H1 (cell line): ENCODE measurements around the gene IFITM10. TPM values are rescaled to one million over a fixed set of nuclear protein-coding genes. Genes with fewer than 3 reads are reported as not detected.

Source experiments
- CTCF ChIA-PET: fragments of 300-600 bp; sonication (Branson Sonifier 250); formaldehyde crosslinking; loops from one replicate; lab custom pipeline; 2021; ENCODE audit not compliant: partially characterized antibody; lab: Charles Lee
- POLR2A ChIA-PET: fragments of 300-600 bp; sonication (Branson Sonifier 250); formaldehyde crosslinking; loops from one replicate; lab custom pipeline; 2021; ENCODE audit warnings: inconsistent platforms; ENCODE audit not compliant: partially characterized antibody; lab: Charles Lee
- DNase-seq, 2 experiments: peaks; one replicate each; pipeline versions ENCODE4 v3.0.0 to v3.0.0-alpha.2; 2010 to 2022; ENCODE audit warnings: low spot score in 2 of 2, low read depth in 1 of 2, mixed read lengths in 1 of 2
- FAIRE-seq: peaks from 2 replicates; lab custom pipeline; 2011; peaks lifted over from hg19 to GRCh38; lab: Jason Lieb, UNC
- H2AFZ ChIP-seq: 2 replicates; pipeline ENCODE4 v1.8.1; 2012; ENCODE audit warnings: low read length, inconsistent platforms
- H2AK5ac ChIP-seq: 2 replicates; pipeline ENCODE4 v1.6.1; 2013; ENCODE audit warnings: low read depth, low read length
- H2BK120ac ChIP-seq: replicated peaks from 2 replicates; pipeline ENCODE3; 2013; ENCODE audit warnings: low read depth, low read length, inconsistent platforms
- H2BK12ac ChIP-seq: 2 replicates; pipeline ENCODE4 v1.6.1; 2013; ENCODE audit warnings: low read depth, low read length
- H2BK15ac ChIP-seq: 2 replicates; pipeline ENCODE4 v1.6.1; 2013; ENCODE audit warnings: low read length
- H2BK20ac ChIP-seq: 2 replicates; pipeline ENCODE4 v1.6.1; 2013; ENCODE audit warnings: low read length
- H2BK5ac ChIP-seq: 2 replicates; pipeline ENCODE4 v1.6.1; 2013; ENCODE audit warnings: low read depth, low read length
- H3K14ac ChIP-seq: 2 replicates; pipeline ENCODE4 v1.6.1; 2013; ENCODE audit warnings: inconsistent platforms; ENCODE audit not compliant: insufficient read length
- H3K18ac ChIP-seq: 2 replicates; pipeline ENCODE4 v1.6.1; 2013; ENCODE audit warnings: low read length; ENCODE audit errors: extremely low read depth
- H3K23ac ChIP-seq: 2 replicates; pipeline ENCODE4 v1.6.1; 2013; ENCODE audit warnings: inconsistent platforms; ENCODE audit not compliant: insufficient read length
- H3K23me2 ChIP-seq: 2 replicates; pipeline ENCODE4 v1.6.1; 2013; ENCODE audit warnings: low read depth, low read length
- H3K27ac ChIP-seq: 2 replicates; pipeline ENCODE4 v1.6.1; 2011; ENCODE audit warnings: low read depth, low read length, inconsistent platforms
- H3K27me3 ChIP-seq, 4 experiments: replicated peaks in 1 of 4; 1 replicate in 1 of 4; 2 replicates in 3 of 4; pipeline versions ENCODE4 v1.6.1 to v1.8.1; 2011 to 2013; ENCODE audit warnings: low read length in 3 of 4, mild to moderate bottlenecking in 3 of 4, inconsistent platforms in 2 of 4, mixed read lengths in 2 of 4, moderate library complexity in 1 of 4; ENCODE audit not compliant: control insufficient read depth in 3 of 4, insufficient read depth in 3 of 4; ENCODE audit errors: extremely low read depth in 1 of 4
- H3K36me3 ChIP-seq, 4 experiments: 2 replicates each; pipeline versions ENCODE4 v1.6.1 to v1.8.1; 2011 to 2013; ENCODE audit warnings: mild to moderate bottlenecking in 4 of 4, low read length in 3 of 4, moderate library complexity in 2 of 4, control low read depth in 1 of 4, inconsistent platforms in 1 of 4; ENCODE audit not compliant: insufficient read depth in 4 of 4, control insufficient read depth in 2 of 4
- H3K4ac ChIP-seq: replicated peaks from 2 replicates; pipeline ENCODE3; 2013; ENCODE audit warnings: low read length, low read depth, mixed read lengths, inconsistent platforms; ENCODE audit not compliant: insufficient read length
- H3K4me1 ChIP-seq, 4 experiments: replicated peaks in 1 of 4; 1 replicate in 1 of 4; 2 replicates in 3 of 4; pipeline versions ENCODE4 v1.6.1 to v1.8.1; 2011 to 2013; ENCODE audit warnings: low read length in 3 of 4, inconsistent platforms in 2 of 4, mixed read lengths in 1 of 4; ENCODE audit not compliant: insufficient read depth in 4 of 4, control insufficient read depth in 3 of 4
- H3K4me2 ChIP-seq, 2 experiments: 2 replicates each; pipeline versions ENCODE4 v1.6.1 to v1.8.1; 2011 to 2013; ENCODE audit warnings: low read depth in 2 of 2, low read length in 2 of 2, control low read depth in 1 of 2, inconsistent platforms in 1 of 2, mild to moderate bottlenecking in 1 of 2; ENCODE audit not compliant: insufficient read depth in 1 of 2
- H3K4me3 ChIP-seq, 4 experiments: fragments of 200-600, 300-600 bp in 1 of 4; sonication (generic), shearing (Covaris generic), sonication (Bioruptor Twin) in 1 of 4; 2 replicates each; pipeline versions ENCODE4 v1.5.1 to v1.8.1; 2011 to 2016; ENCODE audit warnings: low read length in 4 of 4, low read depth in 3 of 4, control low read depth in 2 of 4, inconsistent platforms in 2 of 4, mild to moderate bottlenecking in 2 of 4, mixed read lengths in 1 of 4, moderate library complexity in 1 of 4; ENCODE audit not compliant: insufficient read depth in 2 of 4; ENCODE audit errors: extremely low read depth in 1 of 4
- H3K56ac ChIP-seq: replicated peaks from 2 replicates; pipeline ENCODE3; 2013; ENCODE audit warnings: low read depth, mild to moderate bottlenecking, mixed read lengths, low read length, inconsistent platforms; ENCODE audit not compliant: insufficient read length
- H3K79me1 ChIP-seq: 2 replicates; pipeline ENCODE4 v1.6.1; 2013; ENCODE audit warnings: low read depth, low read length, control low read depth
- H3K79me2 ChIP-seq, 2 experiments: 2 replicates each; pipeline versions ENCODE4 v1.6.1 to v1.8.1; 2012 to 2013; ENCODE audit warnings: low read length in 2 of 2, mild to moderate bottlenecking in 2 of 2, inconsistent platforms in 1 of 2; ENCODE audit not compliant: insufficient read depth in 2 of 2, control insufficient read depth in 1 of 2
- H3K9ac ChIP-seq, 4 experiments: replicated peaks in 1 of 4; 1 replicate in 1 of 4; 2 replicates in 3 of 4; pipeline versions ENCODE4 v1.6.1 to v1.8.1; 2011 to 2013; ENCODE audit warnings: low read depth in 3 of 4, low read length in 3 of 4, control low read depth in 2 of 4, mild to moderate bottlenecking in 2 of 4, moderate library complexity in 2 of 4, inconsistent platforms in 1 of 4; ENCODE audit errors: extremely low read depth in 1 of 4
- H3K9me3 ChIP-seq, 2 experiments: 2 replicates each; pipeline versions ENCODE4 v1.6.1 to v1.8.1; 2012 to 2013; ENCODE audit warnings: mild to moderate bottlenecking in 2 of 2, moderate library complexity in 2 of 2, control low read depth in 1 of 2, inconsistent platforms in 1 of 2, low read depth in 1 of 2, low read length in 1 of 2, mixed read lengths in 1 of 2; ENCODE audit not compliant: insufficient read depth in 2 of 2
- H4K20me1 ChIP-seq, 2 experiments: replicated peaks in 1 of 2; 2 replicates each; pipeline versions ENCODE3 to v1.8.1; 2011 to 2013; ENCODE audit warnings: inconsistent platforms in 2 of 2, low read length in 2 of 2, mild to moderate bottlenecking in 1 of 2; ENCODE audit not compliant: insufficient read depth in 2 of 2, control insufficient read depth in 1 of 2
- H4K5ac ChIP-seq: 2 replicates; pipeline ENCODE4 v1.6.1; 2013; ENCODE audit warnings: low read length, low read depth, mixed read lengths, inconsistent platforms; ENCODE audit not compliant: insufficient read length
- H4K8ac ChIP-seq: 2 replicates; pipeline ENCODE4 v1.8.0; 2013; ENCODE audit warnings: mild to moderate bottlenecking, moderate library complexity, low read length, inconsistent platforms; ENCODE audit not compliant: insufficient read depth; ENCODE audit errors: extremely low read depth
- H4K91ac ChIP-seq: replicated peaks from 2 replicates; pipeline ENCODE3; 2013; ENCODE audit warnings: low read length, mixed read lengths, inconsistent platforms; ENCODE audit not compliant: insufficient read length
- BCL11A ChIP-seq, 2 experiments: IDR thresholded peaks; one replicate each; pipeline ENCODE4 v1.6.1; 2011; ENCODE audit warnings: low read depth in 2 of 2, low read length in 2 of 2, mild to moderate bottlenecking in 2 of 2
- EZH2 ChIP-seq: fragments of 200-600 bp; sonication (generic); IDR thresholded peaks from 2 replicates; pipeline ENCODE4 v1.7.1; 2012; ENCODE audit warnings: low read depth, mild to moderate bottlenecking, moderate library complexity, low read length, inconsistent platforms; ENCODE audit not compliant: severe bottlenecking
- MAX ChIP-seq: IDR thresholded peaks from 2 replicates; pipeline ENCODE4 v1.6.1; 2012; ENCODE audit warnings: inconsistent platforms
- PHF8 ChIP-seq: fragments of 200-600 bp; sonication (generic); conservative IDR thresholded peaks from 2 replicates; pipeline ENCODE4 v1.7.1; 2012; ENCODE audit warnings: low read depth, mild to moderate bottlenecking, inconsistent platforms, low read length, moderate library complexity
- POU5F1 ChIP-seq: IDR thresholded peaks from 2 replicates; pipeline ENCODE4 v1.6.1; 2011; ENCODE audit warnings: low read depth, mild to moderate bottlenecking, low read length, moderate library complexity
- RNF2 ChIP-seq: fragments of 200-900, 300-1000 bp; sonication (generic); IDR thresholded peaks from 2 replicates; pipeline ENCODE4 v1.7.1; 2016; ENCODE audit warnings: borderline replicate concordance, low read depth, mild to moderate bottlenecking, antibody characterized with exemption, low read length; ENCODE audit not compliant: poor library complexity, severe bottlenecking; ENCODE audit errors: missing control alignments
- RXRA ChIP-seq: IDR thresholded peaks from 2 replicates; pipeline ENCODE4 v1.6.1; 2011; ENCODE audit warnings: low read depth, mild to moderate bottlenecking, low read length, moderate library complexity; ENCODE audit not compliant: insufficient read depth
- SP4 ChIP-seq: IDR thresholded peaks from 2 replicates; pipeline ENCODE4 v1.6.1; 2012; ENCODE audit warnings: low read length, inconsistent platforms
- TAF7 ChIP-seq: optimal IDR thresholded peaks from 2 replicates; pipeline ENCODE3; 2011; ENCODE audit warnings: low read depth, mild to moderate bottlenecking, inconsistent platforms, low read length, moderate library complexity, borderline replicate concordance
- YY1 ChIP-seq: IDR thresholded peaks from 2 replicates; pipeline ENCODE4 v1.6.1; 2011; ENCODE audit warnings: low read depth, mild to moderate bottlenecking, low read length
- WGBS, 2 experiments: shearing (Covaris generic) in 1 of 2; methylation state at CpG; one replicate each; pipeline versions ENCODE4 v1.1.6 to v1.1.7; 2013 to 2015; ENCODE audit warnings: low lambda C conversion rate in 2 of 2, mixed read lengths in 2 of 2, inconsistent platforms in 1 of 2, low coverage in 1 of 2, missing lambda C conversion rate in 1 of 2; ENCODE audit not compliant: insufficient replicate concordance in 2 of 2, insufficient coverage in 1 of 2, insufficient read length in 1 of 2; ENCODE audit errors: extremely low coverage in 1 of 2, missing lambda C conversion rate in 1 of 2; 5-methylcytosine and 5-hydroxymethylcytosine counted together
- polyA plus RNA-seq, 7 experiments: library from polyadenylated mRNA; depleted of rRNA in 3 of 7; stranded (reverse) in 5 of 7; unstranded in 2 of 7; fragments of >200 nt in 5 of 7; fragments of 200-250 nt in 2 of 7; gene quantifications; 1 replicate in 5 of 7; 2 replicates in 1 of 7; 4 replicates in 1 of 7; pipeline versions ENCODE4 v1.2.1 to v1.2.3, GENCODE V29; 2011 to 2013; ENCODE audit warnings: missing spikeins in 2 of 7, mixed read lengths in 2 of 7
- total RNA-seq: library from RNA; stranded (reverse); fragmentation: NEBNext Ultra II Directional; extraction: Animal tissue kit (Norgen Biotek cat#: 25700); gene quantifications from 2 replicates; pipeline ENCODE4 v1.2.1, GENCODE V29; 2021

IFITM10 gene
- total and polyA plus RNA-seq, 2 of the 8 experiments (the other 6 are each of a cell fraction or from before 2014, with no cell fraction given): 0.08 to 0.22 TPM

GRCh38 chr11:1691878-1692707 is 58.3 kb downstream of the IFITM10 start:
- Histone ChIP-seq H2BK12ac (no peak overlapping the region; the same call in 1 of the 2 replicates), H3K23me2 (no peaks in the 10 kb centered on the region; the same call in 1 of the 2 replicates), H3K4me2 (no peak overlapping the region), H3K4ac (no peak overlapping the region), H2BK15ac (no peak overlapping the region), H2BK20ac (no peak overlapping the region), H3K9me3 (no peaks in the 10 kb centered on the region), H3K9ac (no peak overlapping the region), H3K36me3 (no peaks in the 10 kb centered on the region), H4K91ac (no peak overlapping the region), H4K5ac (no peak overlapping the region), H4K20me1 (no peaks in the 10 kb centered on the region), H2BK120ac (no peak overlapping the region), H3K79me2 (no peaks in the 10 kb centered on the region), H2AFZ (no peak overlapping the region), H3K4me1 (peaks cover 0 to 10% (median 3%) of the 10 kb centered on the region in 4 experiments; a peak in 3 of 7 replicates), H3K18ac (no peak overlapping the region; the same call in 1 of the 2 replicates), H3K27ac (no peak overlapping the region), H4K8ac (peak overlapping the region; percentile 36; the same call in 1 of the 2 replicates), H3K56ac (no peak overlapping the region), H3K23ac (no peak overlapping the region), H2BK5ac (no peak overlapping the region), H2AK5ac (no peak overlapping the region; the same call in 1 of the 2 replicates), H3K14ac (no peak overlapping the region), H3K4me3 (no peak overlapping the region), H3K27me3 (peaks cover 0 to 7% (median 0%) of the 10 kb centered on the region in 4 experiments; a peak in 3 of 7 replicates), H3K79me1 (no peaks in the 10 kb centered on the region)
- FAIRE-seq (no peak), DNase-seq (no peak)
- 85% methylated on average over 16 of the region's 16 CpGs; no CpG with 5 or more reads in 1 of the 2 experiments for WGBS, 2 experiments
- CTCF ChIA-PET: interaction anchor here (0.8 to 6.9 kb wide), 24 partner anchors 9 to 494 kb away, joined by 3 to 255 read pairs (median 6); partner anchors contain the start of genes LSP1, PRR33 and SYT8
- POLR2A ChIA-PET: no interaction called here
- no peak for TF ChIP-seq YY1
- TF ChIP-seq POU5F1: no peak
- TF ChIP-seq RNF2: no peak
- TF ChIP-seq MAX: no peak
- no peak for TF ChIP-seq BCL11A (IDR thresholded peaks at IDR 0.05; ENCODE audit: low read depth in 2 of 2, low read length in 2 of 2)
- TF ChIP-seq TAF7: no peak
- no peak for TF ChIP-seq RXRA
- no peak for TF ChIP-seq SP4
- TF ChIP-seq EZH2: no peak
- no peak for TF ChIP-seq PHF8
